ENCODE results near the gene CTF1.

DNA sequence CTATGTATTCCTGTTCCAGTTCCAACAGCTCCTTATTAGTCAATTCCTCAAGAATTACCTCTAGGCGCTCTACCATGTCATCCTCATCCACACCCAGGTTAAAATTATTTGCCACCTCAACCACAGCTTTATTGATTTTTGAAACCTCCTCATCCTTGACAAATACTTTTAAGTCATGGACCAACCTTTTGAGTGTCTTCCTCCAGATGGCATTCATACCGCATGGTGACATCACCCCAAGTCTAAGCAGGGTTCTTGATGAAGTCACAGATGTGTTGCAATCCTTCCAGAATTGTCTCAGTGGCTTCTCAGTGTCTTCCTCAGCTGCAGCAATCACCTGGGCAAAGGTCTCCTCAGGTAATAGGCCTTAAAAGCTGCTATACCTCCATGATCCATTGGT, 42.7 kb upstream of the CTF1 start:
- no peak for TF ChIP-seq ZNF274 (IDR thresholded peaks at IDR 0.05; ENCODE audit: low read depth, low read length)
- no peak for TF ChIP-seq YY1 (IDR thresholded peaks at IDR 0.05; ENCODE audit: insufficient read depth, insufficient read length)
- no peak for TF ChIP-seq SUZ12 (IDR thresholded peaks at IDR 0.05; ENCODE audit: extremely low read depth, insufficient read depth, insufficient read length)

All from NT2/D1 (cell line).